HG02571 (cell line): Measurements from ENCODE around the gene RMND5A.
"Not testable (repeated sequence)": the region's sequence is repeated elsewhere in the genome, so short reads cannot be mapped to it uniquely, and the experiment has no call there.

ENCODE experiments used
- ATAC-seq: cut with Tn5 transposase; IDR thresholded peaks from one replicate; pipeline ENCODE4 v1.9.1; 2021; ENCODE audit warnings: mild to moderate bottlenecking, moderate library complexity; ENCODE audit not compliant: unreplicated experiment

The RMND5A gene

DNA sequence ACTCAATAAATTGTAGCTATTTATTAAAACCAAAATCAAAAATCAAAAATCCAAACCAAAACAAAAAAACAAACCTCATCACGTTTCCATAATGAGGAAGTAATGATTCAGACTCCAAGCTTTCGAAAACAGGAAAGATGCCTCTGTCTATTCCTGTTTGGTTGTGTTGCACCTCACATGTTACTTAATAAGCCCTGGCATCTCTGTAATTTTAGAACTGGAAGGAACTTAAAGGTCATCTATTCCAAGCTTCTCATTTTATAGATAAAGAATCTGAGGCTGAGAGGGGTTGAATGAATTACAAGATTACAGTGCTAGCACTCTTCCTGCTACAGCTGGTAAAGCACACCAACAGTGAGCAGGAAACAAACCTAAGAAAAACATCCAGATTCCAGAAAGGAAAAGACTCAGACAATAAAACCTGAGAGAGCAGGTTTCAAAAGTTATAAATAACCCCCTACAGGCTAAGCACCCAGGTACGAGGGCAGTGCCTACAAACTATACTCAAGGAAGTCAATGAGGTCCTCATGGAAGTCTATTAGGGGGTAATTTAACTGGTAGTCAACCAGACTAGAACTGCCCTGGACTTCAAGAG is 5.4 kb upstream of the RMND5A start:
- not testable (repeated sequence) for ATAC-seq

DNA sequence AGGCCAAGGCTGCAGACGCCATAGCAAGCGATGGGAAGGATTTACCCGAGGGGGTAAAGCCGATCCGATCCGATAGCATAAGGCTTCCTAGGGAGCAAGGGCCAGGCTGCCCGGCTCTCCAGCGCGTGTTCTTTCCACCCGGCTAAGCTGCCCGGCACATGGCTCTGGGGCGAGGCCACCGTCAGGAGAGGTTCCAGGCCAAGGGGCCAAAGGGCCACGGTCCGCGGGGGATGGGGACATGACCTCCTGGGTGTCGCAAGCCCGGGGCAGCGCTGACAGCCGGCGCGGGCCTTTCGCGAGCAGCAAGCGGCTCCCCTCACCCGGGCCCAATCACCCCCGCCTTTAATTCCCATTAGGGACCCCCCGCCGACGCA is 841 bp upstream of the RMND5A start:
- not testable (repeated sequence) for ATAC-seq

DNA sequence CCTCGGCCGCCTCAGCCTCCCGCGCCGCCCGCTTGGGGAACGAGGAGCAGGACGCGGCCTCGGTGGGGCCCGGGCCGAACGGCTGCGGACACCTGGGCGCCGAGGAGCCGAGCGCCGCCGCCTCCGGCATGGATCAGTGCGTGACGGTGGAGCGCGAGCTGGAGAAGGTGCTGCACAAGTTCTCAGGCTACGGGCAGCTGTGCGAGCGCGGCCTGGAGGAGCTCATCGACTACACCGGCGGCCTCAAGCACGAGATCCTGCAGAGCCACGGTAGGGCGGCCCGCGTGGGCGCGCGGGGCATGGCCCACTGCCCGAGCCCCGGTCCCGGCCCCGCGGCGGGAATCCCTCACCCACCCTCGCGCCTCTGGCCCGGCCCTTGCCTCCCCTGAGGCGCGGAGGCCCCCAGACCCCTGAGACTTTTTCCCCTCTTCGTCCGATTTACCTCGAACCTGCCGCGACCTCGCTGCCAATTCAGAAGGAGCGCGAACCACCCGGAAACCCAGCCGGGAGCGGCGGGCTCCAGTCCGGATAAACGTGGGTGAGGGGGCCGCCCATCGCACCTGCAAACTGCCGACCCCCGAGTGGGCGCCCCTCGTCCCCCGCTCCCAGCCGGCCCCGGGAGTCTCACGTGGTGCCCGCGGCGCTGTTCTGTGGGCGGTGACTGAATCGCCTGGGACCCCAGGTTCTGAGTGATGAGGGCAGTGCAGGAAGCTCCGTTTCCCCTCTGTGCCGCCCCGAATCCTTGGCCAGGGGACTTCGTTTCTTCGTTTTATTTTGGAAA is 639 bp downstream of the RMND5A start:
- ATAC-seq = peak; percentile 27

DNA sequence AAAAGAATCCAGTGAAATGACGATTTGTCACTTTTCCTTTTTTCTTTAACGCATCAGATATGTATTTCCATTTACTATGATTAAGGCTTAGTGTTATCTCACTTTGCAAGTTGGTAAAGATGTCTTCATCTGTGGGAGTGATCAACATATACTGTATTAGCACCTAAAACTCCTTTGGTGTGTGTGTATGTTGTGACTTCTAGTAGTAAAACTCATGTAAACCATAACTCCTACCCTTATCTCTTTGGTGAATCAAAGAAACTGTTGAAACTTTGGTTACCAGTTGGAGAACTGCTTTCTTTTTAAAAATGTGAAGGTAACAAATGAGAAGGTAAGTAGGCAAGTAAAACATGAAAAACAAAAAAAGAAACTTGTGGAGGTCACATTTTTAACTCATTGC is 5.6 kb downstream of the RMND5A start:
- not testable (repeated sequence) for ATAC-seq

DNA sequence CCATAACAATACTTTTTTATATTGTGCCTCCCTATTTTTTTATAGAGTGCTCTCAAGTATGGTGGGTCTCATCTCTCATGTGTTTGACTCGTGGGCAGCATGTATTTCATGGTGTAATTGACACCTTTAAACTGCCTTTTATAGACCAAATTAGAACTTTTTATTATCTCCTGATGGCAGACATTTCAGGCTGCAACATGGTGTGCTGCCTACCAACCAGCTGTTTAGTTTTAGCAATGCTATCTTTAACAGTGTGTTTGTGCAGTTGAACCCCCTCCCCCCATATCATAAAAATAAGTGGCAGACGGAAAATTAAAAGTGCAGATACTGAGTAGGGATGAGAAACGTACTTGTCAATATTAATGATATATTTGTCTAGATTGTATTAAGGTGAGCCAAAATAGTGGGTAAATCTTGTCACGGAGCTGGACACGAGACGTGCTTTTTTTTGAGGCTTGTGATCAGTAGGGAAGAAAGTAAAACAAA is 12.0 kb downstream of the RMND5A start:
- not testable (repeated sequence) for ATAC-seq

DNA sequence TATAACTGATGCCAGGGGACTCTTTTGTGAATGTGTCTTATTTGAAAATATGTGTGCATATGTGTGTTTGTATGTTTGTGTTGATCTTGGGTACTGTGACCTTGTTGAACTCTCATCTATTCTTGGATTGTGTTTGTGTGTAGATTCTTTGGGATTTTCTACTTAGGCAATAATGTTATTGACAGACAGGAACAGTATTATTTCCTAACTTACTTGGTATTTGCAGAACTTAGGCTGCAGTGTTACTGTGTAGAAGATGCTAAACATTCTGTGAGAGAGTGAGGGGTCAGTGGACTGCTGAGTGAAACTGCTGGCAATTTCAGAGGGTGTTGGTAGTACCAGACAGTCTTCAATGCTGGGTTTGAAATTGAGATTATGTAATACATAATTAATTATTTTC is 12.7 kb downstream of the RMND5A start:
- not testable (repeated sequence) for ATAC-seq

DNA sequence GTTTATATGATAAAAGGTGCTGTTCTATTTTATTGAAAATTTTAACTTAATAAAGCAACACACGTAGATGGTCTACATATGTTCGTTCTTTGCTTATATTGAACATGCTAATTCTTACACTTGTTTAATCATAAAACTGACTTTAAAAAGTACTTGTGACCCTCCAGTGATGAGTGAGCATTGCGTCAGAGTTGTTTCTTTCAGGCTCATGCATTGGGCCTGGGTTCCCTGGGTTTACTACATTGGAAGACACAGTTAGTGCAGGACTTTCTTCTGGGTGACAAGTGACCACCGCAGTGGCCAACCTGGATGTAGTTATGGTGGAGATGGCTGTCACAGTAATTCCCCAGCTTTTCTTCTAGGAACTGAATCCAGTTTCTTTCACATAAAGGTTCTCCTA is 13.4 kb downstream of the RMND5A start:
- not testable (repeated sequence) for ATAC-seq

DNA sequence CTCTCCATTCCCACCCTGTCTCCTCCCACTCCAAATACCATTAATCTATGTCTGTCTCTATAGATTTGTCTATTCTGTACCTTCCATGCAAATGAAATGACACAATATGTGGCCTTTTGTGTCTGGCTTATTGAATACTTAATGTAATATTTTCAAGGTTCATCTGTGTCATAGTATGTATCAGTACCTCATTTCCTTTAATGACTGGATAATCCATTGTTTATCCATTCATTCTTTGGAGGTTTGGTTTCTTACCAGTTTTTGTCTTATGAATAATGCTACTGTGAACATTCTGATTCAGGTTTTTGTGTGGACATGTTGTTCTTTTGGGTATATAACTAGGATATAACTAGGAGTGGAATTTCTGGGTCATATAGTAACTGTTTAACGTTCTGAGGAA is 14.8 kb downstream of the RMND5A start:
- ATAC-seq = not testable (repeated sequence)

DNA sequence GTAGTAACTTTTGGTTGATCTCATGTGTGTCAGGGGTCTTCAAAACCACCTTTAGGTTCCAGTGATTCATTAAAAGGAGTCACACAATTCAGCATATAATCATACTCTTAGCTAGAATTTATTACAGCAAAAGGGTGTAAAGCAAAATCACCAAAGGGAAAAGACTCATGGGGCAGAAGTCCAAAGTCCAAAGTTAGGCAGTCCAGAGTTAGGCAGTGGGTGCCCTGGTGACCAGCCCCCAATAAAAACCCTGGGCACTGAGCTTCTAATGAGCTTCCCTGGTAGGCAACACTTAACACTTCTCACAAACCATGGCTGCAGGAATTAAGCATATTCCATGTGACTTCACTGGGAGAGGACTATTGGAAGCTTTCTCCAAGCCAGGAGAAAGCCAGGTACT is 19.4 kb downstream of the RMND5A start:
- ATAC-seq = not testable (repeated sequence)

DNA sequence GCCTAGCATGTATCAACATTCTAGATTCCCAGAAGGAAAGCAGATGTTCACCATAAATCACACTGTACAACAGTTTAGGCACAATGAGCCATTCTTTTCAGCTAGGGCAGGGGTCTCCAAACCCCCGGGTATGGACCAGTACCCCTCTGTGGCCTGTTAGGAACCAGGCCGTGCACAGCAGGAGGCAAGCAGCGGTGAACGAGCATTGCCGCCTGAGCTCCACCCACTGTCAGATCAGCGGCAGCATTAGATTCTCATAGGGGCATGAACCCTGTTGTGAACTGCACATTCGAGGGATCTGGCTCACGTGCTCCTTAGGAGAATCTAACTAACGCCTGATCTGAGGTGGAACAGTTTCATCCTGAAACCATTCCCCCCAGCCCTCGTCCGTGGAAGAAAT is 19.8 kb downstream of the RMND5A start:
- ATAC-seq = not testable (repeated sequence)

DNA sequence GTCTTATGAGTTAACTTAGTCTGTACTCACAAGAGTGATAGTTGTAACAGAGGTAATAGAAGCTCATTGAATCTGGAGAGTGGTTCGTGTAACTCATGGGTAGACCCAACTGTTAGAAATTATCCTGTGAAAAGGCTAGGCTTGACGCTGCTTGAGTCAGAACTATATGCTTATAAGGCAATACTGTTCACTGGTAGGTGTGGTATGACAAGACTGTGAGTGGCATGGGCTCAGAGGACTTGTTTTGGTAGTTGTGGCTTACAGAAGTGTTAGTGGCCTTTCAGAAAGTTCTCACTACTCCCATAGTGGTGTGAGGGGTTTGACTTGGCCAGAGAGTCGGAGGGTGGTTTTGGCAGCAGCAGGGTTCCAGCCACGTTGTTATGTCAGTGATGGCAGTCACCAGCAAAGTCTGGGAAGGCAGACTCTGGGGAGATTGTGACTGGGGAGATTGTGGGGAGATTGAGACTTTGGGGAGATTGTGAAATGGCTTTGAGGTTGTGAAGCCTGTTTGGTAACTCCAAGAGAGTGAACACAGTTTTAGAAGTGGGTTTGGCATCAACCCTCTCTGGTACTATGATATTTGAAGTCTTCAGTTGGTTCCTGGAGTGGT is 21.9 kb downstream of the RMND5A start:
- not testable (repeated sequence) for ATAC-seq

DNA sequence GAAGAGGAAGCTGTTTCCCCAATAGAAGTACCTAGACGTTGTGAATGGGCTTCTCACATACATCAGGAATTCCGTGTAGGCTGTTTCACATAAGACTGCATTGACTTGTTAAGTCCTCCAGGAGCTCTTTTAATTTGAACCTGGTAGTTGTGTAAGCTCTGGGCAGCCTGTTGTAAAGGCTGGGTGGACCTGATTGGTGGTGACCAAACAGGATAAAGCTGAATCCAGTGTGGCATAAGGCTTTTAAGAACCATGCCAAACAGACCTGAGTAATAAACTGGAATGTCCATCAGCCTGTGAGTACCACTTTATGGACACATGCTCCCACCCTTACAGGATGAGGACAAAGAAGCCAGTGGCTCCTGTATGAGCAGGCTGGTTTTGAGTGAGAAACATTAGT is 24.1 kb downstream of the RMND5A start:
- no peak for ATAC-seq

DNA sequence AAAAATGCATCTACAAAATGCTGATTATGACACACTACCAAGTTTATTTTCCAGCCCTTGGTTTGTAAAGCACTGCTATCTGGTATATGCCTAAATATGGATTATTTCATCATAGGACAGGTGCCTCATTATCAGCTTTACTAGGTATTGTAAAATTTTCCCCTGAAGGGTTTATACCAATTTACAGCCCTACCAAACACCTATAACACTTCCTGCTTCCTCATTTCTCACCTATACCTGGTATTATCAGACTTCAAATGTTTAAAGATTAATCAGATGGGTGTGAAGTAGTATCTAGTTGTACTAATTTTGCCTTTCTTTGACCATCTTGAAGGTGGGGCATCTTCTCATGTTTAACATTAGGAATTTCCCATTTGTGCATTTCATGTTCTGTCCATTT is 26.8 kb downstream of the RMND5A start:
- ATAC-seq = no peak

DNA sequence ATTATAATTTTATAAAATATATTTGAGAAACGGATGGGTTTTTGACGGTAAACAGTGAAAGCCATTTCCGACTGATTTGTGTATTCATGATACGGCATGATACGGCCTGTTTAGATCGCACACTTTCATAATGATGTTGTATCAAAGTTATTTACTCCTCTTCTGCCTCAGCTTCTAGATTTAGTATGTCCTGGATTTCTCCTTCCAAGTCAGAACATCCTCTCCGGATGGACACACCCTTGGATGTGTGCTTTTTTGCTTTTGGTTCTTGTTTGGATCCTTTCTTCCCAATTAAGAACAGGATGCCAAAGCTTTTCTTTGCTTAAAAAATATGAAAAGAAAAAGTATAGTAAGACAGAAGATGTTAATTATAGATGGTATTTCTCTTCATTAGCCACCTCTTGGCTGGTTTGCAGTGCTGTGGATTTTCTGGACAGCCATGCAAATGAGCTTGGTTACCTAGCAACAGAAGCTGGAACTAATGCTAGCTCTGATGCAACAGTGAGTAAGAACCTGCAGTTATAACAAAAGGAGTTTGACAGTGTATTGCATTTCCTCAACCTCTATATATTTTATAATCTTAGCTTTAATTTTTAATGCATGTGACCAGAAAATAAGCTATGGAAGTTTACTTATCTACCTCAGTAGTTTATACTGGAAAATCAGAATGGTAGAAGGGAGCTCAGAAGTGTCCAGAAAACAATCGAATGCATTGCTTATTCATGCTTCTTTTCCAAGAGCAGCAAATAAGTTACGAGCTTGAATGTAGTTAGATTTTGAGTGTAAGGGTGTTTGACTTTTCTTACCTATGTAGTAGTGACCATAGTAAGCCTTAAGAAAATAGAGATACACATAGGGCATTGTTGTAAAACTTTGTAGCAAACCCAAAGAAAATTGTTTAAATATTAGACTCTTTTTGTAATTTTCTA is 27.9 kb downstream of the RMND5A start:
- ATAC-seq = no peak

DNA sequence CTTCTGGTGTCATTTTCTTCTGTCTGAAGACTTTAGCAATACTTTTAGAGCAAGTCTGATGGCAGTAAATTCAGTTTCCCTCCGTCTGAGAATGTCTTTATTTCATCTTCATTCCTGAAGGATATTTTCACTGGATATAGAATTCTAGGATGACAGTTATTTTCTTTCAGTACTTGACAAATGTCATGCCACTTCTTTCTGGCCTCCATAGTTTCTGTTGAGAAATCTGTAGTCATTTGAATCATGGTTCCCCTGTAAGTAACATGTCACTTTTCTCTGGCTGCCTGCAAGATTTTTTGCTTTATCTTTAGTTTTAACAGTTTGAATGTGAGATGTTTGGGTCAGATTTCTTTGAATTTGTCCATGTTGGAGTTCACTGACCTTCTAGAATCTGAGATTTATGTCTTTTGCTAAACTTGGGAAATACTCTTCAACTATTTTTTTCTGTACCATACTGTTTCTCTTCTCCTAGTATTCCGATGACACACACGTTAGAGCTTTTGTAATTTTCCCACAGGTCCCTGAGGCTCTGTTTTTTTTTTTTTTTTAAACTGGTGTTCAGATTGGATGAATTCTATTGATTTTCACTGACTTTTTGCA is 30.2 kb downstream of the RMND5A start:
- ATAC-seq = no peak

DNA sequence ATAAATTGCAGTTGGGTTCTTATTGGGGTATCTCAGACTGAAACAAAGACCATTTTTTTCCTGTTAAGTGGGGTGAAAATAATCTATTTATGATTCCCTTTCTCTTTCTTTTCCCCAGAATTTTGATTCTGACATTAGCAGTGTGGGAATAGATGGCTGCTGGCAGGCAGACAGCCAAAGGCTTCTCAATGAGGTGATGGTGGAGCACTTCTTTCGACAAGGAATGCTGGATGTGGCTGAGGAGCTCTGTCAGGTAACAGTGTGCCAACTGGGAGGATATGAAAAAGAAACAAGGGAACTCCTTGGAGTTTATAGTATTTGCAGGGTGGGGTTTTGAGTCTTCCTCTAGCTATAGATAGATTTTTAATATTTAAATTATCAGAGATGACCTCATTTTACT is 31.7 kb downstream of the RMND5A start:
- ATAC-seq = no peak

DNA sequence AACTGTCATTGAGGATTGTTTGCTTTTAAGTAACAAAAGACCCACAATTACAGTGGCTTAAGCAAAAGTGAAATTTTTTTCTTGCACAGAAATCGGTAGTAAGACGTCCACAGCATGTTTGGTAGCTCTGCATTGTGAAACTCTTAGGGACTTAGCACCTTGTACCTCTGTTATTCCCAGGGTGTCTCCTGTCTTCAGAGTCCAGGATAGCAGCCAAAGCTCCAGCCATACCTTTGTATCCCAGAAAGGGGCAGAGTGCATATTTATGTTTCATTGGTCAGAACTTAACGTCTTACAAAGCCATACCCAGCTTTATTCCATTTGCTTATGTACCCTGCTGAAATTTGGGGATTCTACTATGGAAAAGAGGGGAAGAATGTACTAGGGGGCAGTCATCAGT is 32.8 kb downstream of the RMND5A start:
- ATAC-seq = no peak

DNA sequence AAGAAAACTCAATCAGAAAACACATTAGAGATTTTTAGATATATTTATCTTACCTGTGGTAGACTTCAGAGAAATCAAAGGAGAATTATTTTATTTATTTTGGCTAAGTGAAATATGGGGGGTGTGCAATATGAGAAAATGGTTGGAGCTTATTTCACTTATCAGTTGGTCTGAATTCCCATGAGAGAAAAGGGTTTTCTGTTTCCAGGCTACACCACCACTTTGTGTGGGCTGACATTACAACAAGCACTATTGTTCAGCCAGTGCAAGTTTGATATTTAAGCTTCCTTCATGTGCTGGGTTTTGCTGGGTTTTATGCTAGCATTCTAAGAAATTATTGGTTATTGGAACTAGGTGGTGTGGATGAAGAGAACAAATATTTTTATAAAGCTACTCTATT is 33.5 kb downstream of the RMND5A start:
- ATAC-seq = no peak

DNA sequence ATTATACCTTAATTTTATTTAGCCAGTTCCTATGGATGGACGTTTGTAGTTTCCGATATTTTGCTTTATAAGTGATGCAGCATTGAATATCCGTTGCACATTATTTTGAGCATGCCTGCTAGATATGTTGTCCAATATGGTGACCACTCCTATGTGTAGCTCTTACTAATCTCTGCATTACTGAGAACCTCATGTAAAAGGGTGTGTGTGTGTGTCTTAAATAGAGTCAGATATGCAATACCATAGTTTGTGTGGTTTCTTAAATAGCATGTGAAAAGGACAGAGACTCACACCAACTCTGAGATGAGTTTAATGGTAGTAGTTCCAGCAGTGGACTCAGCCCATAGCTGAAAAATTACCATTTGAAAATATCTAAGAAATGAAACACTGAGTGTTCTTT is 38.3 kb downstream of the RMND5A start:
- ATAC-seq = no peak

DNA sequence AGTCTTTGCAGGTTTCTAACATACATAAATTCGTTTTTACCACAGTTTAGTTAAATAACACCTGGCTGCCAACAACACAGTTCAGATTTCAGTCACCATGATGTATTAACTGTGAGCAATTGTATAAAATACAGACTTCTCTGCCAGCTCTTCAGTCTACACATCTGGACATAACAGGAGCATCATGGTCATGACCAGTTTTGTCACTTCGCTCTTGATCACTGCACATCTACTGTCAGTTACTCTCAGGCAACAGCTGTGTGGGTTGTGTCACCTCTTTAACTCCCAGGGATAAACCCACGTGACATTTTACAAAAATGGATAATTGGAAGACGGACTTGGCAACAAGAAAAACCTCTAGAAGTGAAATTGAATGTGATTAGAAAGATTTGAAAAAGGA is 40.3 kb downstream of the RMND5A start:
- ATAC-seq = no peak
